ENCODE results near the gene CFAP100.

CFAP100 gene

GRCh38 chr3:126402666-126403302 lies 8.1 kb downstream of the CFAP100 start:
- FAIRE-seq (no peak), DNase-seq (ENCODE audit: insufficient read length, low spot score) (no peak)
- TF ChIP-seq CTCF (IDR thresholded peaks at IDR 0.05; ENCODE audit: insufficient read depth, missing control alignments) = no peak

GRCh38 chr3:126406389-126407296 lies 11.9 kb downstream of the CFAP100 start:
- TF ChIP-seq CTCF (IDR thresholded peaks at IDR 0.05; ENCODE audit: insufficient read depth, missing control alignments) = no peak
- FAIRE-seq = no peak
- no peak for DNase-seq (ENCODE audit: insufficient read length, low spot score)

GRCh38 chr3:126407412-126408044 lies 12.8 kb downstream of the CFAP100 start:
- DNase-seq (ENCODE audit: insufficient read length, low spot score) = no peak
- no peak for FAIRE-seq
- no peak for TF ChIP-seq CTCF (IDR thresholded peaks at IDR 0.05; ENCODE audit: insufficient read depth, missing control alignments)

- DNase-seq (ENCODE audit: insufficient read length, low spot score) = no peak
- no peak for TF ChIP-seq CTCF (IDR thresholded peaks at IDR 0.05; ENCODE audit: insufficient read depth, missing control alignments)
- no peak for FAIRE-seq
Observed at GRCh38 chr3:126408099-126408498, 13.4 kb downstream of the CFAP100 start.

- no peak for TF ChIP-seq CTCF (IDR thresholded peaks at IDR 0.05; ENCODE audit: insufficient read depth, missing control alignments)
- DNase-seq (ENCODE audit: insufficient read length, low spot score) (no peak), FAIRE-seq (no peak)
Observed at GRCh38 chr3:126412841-126413692, 18.4 kb downstream of the CFAP100 start.

- no peak for DNase-seq (ENCODE audit: insufficient read length, low spot score)
- FAIRE-seq = no peak
- no peak for TF ChIP-seq CTCF (IDR thresholded peaks at IDR 0.05; ENCODE audit: insufficient read depth, missing control alignments)
Observed at GRCh38 chr3:126413693-126414080, 19.0 kb downstream of the CFAP100 start.

All from D721Med (cell line).